ENCODE data around the gene COBL. TPM values are rescaled to one million over a fixed set of nuclear protein-coding genes. Genes with fewer than 3 reads are reported as not detected.
A peak's percentile ranks its signal among the peaks of the same experiment; 100 is the strongest.

Gene COBL
- total and polyA plus RNA-seq, 3 experiments from 2014 or later: not detected

DNA sequence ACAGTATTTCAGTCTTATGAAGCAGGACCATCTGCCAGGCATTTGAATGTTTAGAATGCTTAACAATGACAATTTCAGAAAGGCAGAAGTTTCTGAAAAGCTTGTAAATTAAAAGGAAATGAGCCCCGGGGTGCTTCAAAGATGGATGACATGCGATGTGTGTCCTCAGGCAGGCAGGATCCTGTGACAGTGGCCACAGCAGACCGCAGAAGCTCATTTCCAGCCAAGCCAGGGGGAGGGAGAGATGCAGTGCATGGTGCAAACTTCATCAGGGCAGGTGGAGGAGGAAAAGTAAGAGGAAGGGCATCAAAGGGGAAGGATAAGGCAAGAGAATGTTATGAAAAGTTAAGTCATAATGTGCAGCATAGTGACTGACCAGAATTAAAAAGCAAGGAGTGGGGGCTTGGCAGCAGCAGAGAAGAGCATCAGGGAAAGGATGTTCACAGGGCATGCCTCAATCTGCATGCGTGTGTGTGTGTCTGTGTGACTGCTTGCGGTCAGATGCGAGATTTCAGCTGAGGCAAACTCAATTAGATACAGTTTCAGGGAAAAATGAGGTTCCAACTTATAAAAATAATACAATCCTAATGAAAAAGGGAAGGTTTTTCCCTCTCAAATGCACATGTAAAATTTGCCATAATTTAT lies 173.7 kb downstream of the COBL start:
- Histone ChIP-seq H3K27ac (ENCODE audit: low read depth, low read length) (no peak overlapping the region), H3K4me1 (ENCODE audit: insufficient read depth, low read length) (no peaks in the 10 kb centered on the region), H3K36me3 (ENCODE audit: insufficient read depth, low read length) (no peaks in the 10 kb centered on the region), H3K4me3 (ENCODE audit: low read length) (no peak overlapping the region), H3K9me3 (ENCODE audit: low read length) (no peaks in the 10 kb centered on the region), H3K27me3 (ENCODE audit: insufficient read depth, low read length, poor library complexity, severe bottlenecking) (no peaks in the 10 kb centered on the region)
- no peaks in the 10 kb centered on the region for H3K36me3 Mint-ChIP-seq
- no peak overlapping the region for H3K27ac Mint-ChIP-seq
- H3K4me1 Mint-ChIP-seq: peaks cover 0 to 16% (median 0%) of the 10 kb centered on the region in 3 donors
- ChIA-PET CTCF (interaction anchor here (2.0 kb wide), 1 partner anchor 18 kb away, joined by 7 read pairs; no protein-coding TSS in a partner anchor), POLR2A (no interaction called here)
- DNase-seq: no peak
- H3K4me3 Mint-ChIP-seq: no peak overlapping the region
- H3K9me3 Mint-ChIP-seq: peaks cover 0 to 8% (median 4%) of the 10 kb centered on the region in 5 donors
- peaks cover 4 to 17% of the 10 kb centered on the region in 2 donors for H3K27me3 Mint-ChIP-seq

DNA sequence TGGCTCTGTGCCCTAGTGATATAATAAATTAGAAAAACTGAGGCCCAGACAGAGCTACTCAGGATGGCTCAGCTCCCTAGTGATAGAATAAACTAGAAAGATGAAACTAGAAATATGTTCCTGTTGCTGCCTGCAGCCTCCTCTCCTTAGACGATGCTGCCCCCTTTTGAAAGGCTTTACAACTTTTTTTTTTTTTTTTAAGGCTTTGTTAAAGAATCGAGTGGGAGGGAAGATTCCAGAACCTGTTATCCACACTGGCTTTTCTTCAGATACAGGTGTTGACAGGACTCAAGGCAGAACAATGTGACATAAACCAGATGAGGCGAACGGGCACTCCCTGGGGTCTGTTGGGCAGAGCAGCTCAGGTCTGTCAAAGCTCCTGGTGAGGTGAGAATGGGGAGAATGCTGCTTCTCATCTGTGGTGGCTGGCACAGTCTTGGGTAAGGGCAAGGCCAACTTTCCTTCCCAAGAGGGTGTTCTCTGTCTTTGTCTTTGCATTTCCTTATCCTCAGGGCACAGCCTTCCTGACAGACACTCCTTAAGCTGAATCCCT lies 175.1 kb downstream of the COBL start:
- Mint-ChIP-seq H3K27ac (no peak overlapping the region), H3K4me1 (peaks cover 0 to 16% (median 0%) of the 10 kb centered on the region in 3 donors), H3K27me3 (peaks cover 4 to 17% of the 10 kb centered on the region in 2 donors), H3K36me3 (no peaks in the 10 kb centered on the region), H3K9me3 (peaks cover 0 to under 1% (median 0%) of the 10 kb centered on the region in 5 donors), H3K4me3 (no peak overlapping the region)
- POLR2A ChIA-PET: no interaction called here
- CTCF ChIA-PET: interaction anchor here (1.4 to 2.0 kb wide), 2 partner anchors 19 to 463 kb away, joined by 3 to 7 read pairs; no protein-coding TSS in a partner anchor
- no peaks in the 10 kb centered on the region for H3K36me3 ChIP-seq (ENCODE audit: insufficient read depth, low read length)
- no peaks in the 10 kb centered on the region for H3K4me1 ChIP-seq (ENCODE audit: insufficient read depth, low read length)
- H3K27ac ChIP-seq (ENCODE audit: low read depth, low read length): no peak overlapping the region
- DNase-seq: no peak
- H3K9me3 ChIP-seq (ENCODE audit: low read length): no peaks in the 10 kb centered on the region
- no peak overlapping the region for H3K4me3 ChIP-seq (ENCODE audit: low read length)
- H3K27me3 ChIP-seq (ENCODE audit: insufficient read depth, low read length, poor library complexity, severe bottlenecking): no peaks in the 10 kb centered on the region

DNA sequence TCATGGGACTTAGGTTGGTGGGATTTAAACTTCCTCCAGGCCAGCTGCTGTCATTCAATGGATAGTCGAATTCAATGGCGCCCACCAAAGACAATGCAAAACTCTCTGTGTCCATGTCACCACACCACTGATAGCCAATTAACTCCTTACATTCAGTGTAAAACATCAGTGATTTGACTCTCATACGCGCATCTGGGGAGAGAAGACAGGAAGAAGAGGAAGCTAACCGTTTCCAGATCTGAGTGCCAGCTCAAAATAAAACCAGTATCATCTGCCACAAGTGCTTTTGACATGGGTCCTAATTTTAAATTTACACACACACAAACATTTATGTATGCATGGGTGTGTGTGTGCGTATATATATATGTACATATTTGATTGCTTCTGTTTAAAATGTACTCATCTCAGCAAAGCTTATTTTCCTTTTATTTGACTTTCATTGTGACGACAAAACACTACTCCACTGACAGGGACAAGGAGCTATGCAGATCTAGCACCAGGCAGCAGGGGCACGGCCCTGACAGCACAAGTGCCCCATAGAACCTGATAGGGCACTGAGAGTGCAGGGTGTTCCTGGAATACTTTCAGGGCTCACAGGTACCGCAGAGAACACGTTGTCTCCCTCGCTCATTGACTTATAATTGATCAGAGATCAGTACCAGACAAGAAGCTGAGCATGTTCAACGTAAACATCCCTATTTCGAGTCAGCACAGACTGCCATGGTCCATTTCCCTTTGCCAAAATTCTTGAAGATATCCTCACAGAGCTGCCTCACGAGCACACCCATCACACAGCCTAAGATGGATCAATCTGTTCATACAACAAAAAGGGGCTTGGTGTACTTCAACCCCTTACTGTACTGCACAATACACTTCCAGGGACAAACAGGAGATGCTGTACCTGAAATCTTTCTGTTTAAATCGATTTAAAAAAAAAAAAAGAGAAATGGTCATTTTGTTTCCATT lies 176.1 kb downstream of the COBL start:
- ChIA-PET POLR2A (no interaction called here), CTCF (interaction anchor here (1.4 kb wide), 1 partner anchor 462 kb away, joined by 3 read pairs; no protein-coding TSS in a partner anchor)
- DNase-seq: no peak
- no peaks in the 10 kb centered on the region for H3K36me3 Mint-ChIP-seq
- Histone ChIP-seq H3K4me3 (ENCODE audit: low read length) (no peak overlapping the region), H3K4me1 (ENCODE audit: insufficient read depth, low read length) (no peaks in the 10 kb centered on the region), H3K36me3 (ENCODE audit: insufficient read depth, low read length) (no peaks in the 10 kb centered on the region), H3K9me3 (ENCODE audit: low read length) (no peaks in the 10 kb centered on the region), H3K27ac (ENCODE audit: low read depth, low read length) (no peak overlapping the region), H3K27me3 (ENCODE audit: insufficient read depth, low read length, poor library complexity, severe bottlenecking) (no peaks in the 10 kb centered on the region)
- peaks cover 4 to 13% of the 10 kb centered on the region in 2 donors for H3K27me3 Mint-ChIP-seq
- H3K4me1 Mint-ChIP-seq: peaks cover 0 to 16% (median 0%) of the 10 kb centered on the region in 3 donors
- H3K27ac Mint-ChIP-seq: peak overlapping the region in 1 of 8 donors; percentile 2
- H3K4me3 Mint-ChIP-seq: no peak overlapping the region
- H3K9me3 Mint-ChIP-seq: no peaks in the 10 kb centered on the region

DNA sequence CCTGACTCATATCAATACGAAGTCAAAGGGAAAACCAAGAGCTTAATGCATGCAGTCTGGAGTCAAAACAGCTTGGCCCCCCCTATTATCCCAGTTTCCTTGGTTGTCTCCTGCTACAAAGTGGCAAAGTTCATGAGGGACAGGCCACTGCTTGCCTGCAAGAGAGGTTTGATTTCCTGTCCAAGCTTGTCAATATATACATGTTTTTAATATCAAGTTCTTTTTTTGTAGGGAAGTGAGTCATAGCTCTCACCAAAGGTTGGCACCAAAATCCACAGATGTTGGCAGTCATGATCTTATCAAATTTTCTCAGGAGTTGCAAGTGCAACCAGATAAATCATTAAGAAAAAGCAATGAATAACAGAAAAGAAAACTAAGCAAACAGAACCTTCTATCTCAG lies 176.8 kb downstream of the COBL start:
- CTCF ChIA-PET: no interaction called here
- POLR2A ChIA-PET: no interaction called here
- H3K9me3 Mint-ChIP-seq: no peaks in the 10 kb centered on the region
- H3K4me1 Mint-ChIP-seq: peaks cover 0 to 16% (median 0%) of the 10 kb centered on the region in 3 donors
- Histone ChIP-seq H3K27ac (ENCODE audit: low read depth, low read length) (no peak overlapping the region), H3K27me3 (ENCODE audit: insufficient read depth, low read length, poor library complexity, severe bottlenecking) (no peaks in the 10 kb centered on the region), H3K36me3 (ENCODE audit: insufficient read depth, low read length) (no peaks in the 10 kb centered on the region), H3K4me1 (ENCODE audit: insufficient read depth, low read length) (no peaks in the 10 kb centered on the region), H3K9me3 (ENCODE audit: low read length) (no peaks in the 10 kb centered on the region), H3K4me3 (ENCODE audit: low read length) (no peak overlapping the region)
- H3K36me3 Mint-ChIP-seq: no peaks in the 10 kb centered on the region
- H3K27me3 Mint-ChIP-seq: peaks cover 4 to 13% of the 10 kb centered on the region in 2 donors
- no peak overlapping the region for H3K4me3 Mint-ChIP-seq
- no peak for DNase-seq
- H3K27ac Mint-ChIP-seq: no peak overlapping the region

DNA sequence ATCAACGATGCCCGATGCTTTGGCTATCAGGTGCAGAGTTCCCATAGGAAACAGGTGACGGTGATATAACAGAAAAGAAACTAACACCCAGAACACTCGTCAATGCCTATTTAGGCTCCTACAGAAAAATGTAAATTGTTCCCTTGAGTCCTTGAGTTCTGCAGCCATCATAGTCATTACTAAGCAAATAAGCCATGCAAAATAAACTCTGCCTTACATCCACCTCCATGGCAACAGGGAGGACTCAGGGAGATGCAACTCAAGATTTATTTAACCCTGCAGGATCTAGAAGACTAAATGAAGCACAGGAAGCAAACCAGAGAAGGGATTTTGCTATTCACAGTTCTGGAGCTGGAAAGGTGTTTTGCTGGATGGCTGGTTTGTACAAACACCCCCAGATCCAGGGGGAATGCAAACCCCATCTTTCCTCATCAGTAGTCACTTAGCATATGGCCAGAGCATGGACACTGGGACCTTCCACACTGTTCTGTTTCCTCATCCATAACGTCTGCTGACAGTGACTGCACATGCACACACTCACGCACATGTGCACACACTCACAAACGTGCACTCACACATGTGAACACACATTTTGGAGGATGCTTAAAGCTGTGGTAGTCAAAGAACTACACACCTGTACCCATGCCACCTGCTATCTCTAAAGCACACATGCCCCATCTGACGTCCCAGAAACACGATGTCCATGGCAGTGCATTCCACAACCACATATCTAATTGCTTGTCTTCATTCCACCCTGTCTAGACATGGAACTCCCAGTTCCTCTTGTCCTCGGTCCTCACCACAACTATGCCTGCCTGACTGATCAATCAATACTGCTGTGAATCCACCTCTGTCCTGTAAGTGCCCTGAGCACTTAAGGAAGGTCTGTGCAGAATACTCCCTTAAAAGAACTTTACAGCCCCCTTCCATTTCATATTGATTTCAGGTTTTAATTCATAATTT lies 178.2 kb downstream of the COBL start:
- no peaks in the 10 kb centered on the region for H3K9me3 ChIP-seq (ENCODE audit: low read length)
- no peaks in the 10 kb centered on the region for H3K9me3 Mint-ChIP-seq
- no peaks in the 10 kb centered on the region for H3K27me3 ChIP-seq (ENCODE audit: insufficient read depth, low read length, poor library complexity, severe bottlenecking)
- POLR2A ChIA-PET: no interaction called here
- H3K36me3 Mint-ChIP-seq: no peaks in the 10 kb centered on the region
- H3K4me1 ChIP-seq (ENCODE audit: insufficient read depth, low read length): no peaks in the 10 kb centered on the region
- H3K4me3 ChIP-seq (ENCODE audit: low read length): no peak overlapping the region
- no peak for DNase-seq
- CTCF ChIA-PET: no interaction called here
- peaks cover 0 to 16% (median 0%) of the 10 kb centered on the region in 3 donors for H3K4me1 Mint-ChIP-seq
- H3K27ac Mint-ChIP-seq: no peak overlapping the region
- no peaks in the 10 kb centered on the region for H3K36me3 ChIP-seq (ENCODE audit: insufficient read depth, low read length)
- no peak overlapping the region for H3K27ac ChIP-seq (ENCODE audit: low read depth, low read length)
- H3K4me3 Mint-ChIP-seq: no peak overlapping the region
- peaks cover 2 to 7% of the 10 kb centered on the region in 2 donors for H3K27me3 Mint-ChIP-seq

DNA sequence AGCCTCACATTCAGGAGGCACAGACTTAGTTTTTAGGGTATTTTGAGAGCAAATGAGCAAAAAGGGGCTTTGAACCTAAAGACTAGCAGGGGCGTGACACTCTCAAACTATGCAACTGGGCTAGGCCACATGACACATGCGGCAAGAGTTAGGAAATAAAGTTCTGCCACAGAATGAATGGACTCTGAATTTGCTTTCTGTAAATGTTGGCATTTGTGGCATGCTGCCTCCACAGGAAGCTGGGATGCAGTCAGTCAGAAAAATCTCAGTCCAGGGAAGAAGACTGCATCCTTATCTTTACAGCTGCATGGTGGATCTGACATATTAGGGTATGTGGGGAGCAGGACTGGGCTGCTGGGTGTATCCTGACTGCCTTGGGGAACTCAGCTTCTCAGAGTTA lies 181.0 kb downstream of the COBL start:
- Mint-ChIP-seq H3K4me3 (no peak overlapping the region), H3K36me3 (no peaks in the 10 kb centered on the region), H3K4me1 (peaks cover 0 to 14% (median 0%) of the 10 kb centered on the region in 3 donors), H3K27ac (no peak overlapping the region), H3K27me3 (peaks cover 0 to 2% of the 10 kb centered on the region in 2 donors), H3K9me3 (no peaks in the 10 kb centered on the region)
- no peak overlapping the region for H3K27ac ChIP-seq (ENCODE audit: low read depth, low read length)
- H3K36me3 ChIP-seq (ENCODE audit: insufficient read depth, low read length): no peaks in the 10 kb centered on the region
- H3K9me3 ChIP-seq (ENCODE audit: low read length): no peaks in the 10 kb centered on the region
- H3K27me3 ChIP-seq (ENCODE audit: insufficient read depth, low read length, poor library complexity, severe bottlenecking): no peaks in the 10 kb centered on the region
- ChIA-PET POLR2A (no interaction called here), CTCF (no interaction called here)
- DNase-seq: no peak
- H3K4me3 ChIP-seq (ENCODE audit: low read length): no peak overlapping the region
- no peaks in the 10 kb centered on the region for H3K4me1 ChIP-seq (ENCODE audit: insufficient read depth, low read length)

DNA sequence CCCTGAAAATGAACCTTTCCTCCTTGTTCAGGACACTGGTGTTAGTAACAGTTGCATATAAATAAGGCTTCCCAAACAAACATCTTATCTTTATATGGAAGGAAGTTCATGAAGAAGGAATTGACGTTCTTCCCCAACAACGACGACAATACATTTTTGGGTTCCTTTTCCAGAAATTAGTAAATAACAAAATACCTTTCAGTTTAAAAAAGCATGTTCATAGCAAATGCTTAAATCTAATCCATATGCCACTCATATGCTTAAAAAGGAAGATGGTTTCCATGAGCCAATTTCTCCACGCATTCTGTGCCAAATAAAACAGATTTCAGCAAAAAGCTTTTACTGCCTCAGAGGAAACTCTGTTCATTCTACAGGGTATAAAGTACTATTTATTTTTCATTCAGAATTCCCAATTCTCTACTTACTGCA lies 182.6 kb downstream of the COBL start:
- Mint-ChIP-seq H3K27me3 (peaks cover 0 to 2% of the 10 kb centered on the region in 2 donors), H3K4me1 (no peaks in the 10 kb centered on the region), H3K27ac (no peak overlapping the region), H3K9me3 (no peaks in the 10 kb centered on the region), H3K4me3 (no peak overlapping the region), H3K36me3 (peaks cover 0 to 2% (median 0%) of the 10 kb centered on the region in 3 donors)
- POLR2A ChIA-PET: no interaction called here
- H3K4me3 ChIP-seq (ENCODE audit: low read length): no peak overlapping the region
- H3K27me3 ChIP-seq (ENCODE audit: insufficient read depth, low read length, poor library complexity, severe bottlenecking): no peaks in the 10 kb centered on the region
- no peak for DNase-seq
- no peaks in the 10 kb centered on the region for H3K9me3 ChIP-seq (ENCODE audit: low read length)
- no peaks in the 10 kb centered on the region for H3K4me1 ChIP-seq (ENCODE audit: insufficient read depth, low read length)
- CTCF ChIA-PET: no interaction called here
- no peak overlapping the region for H3K27ac ChIP-seq (ENCODE audit: low read depth, low read length)
- H3K36me3 ChIP-seq (ENCODE audit: insufficient read depth, low read length): no peaks in the 10 kb centered on the region
